ENCODE data around the gene KAT2B.

The KAT2B gene

GRCh38 chr3:20123131-20123652, 82.9 kb downstream of the KAT2B start:
- Histone ChIP-seq H4K91ac (ENCODE audit: low read length) (no peak overlapping the region), H3K18ac (ENCODE audit: low read depth in 1 of 2, low read length in 2 of 2) (no peak overlapping the region), H3K4me2 (ENCODE audit: low read length, poor library complexity, severe bottlenecking) (no peak overlapping the region), H2BK12ac (ENCODE audit: low read length in 2 of 2) (no peak overlapping the region), H3K79me1 (replicated peaks; ENCODE audit: low read length, poor library complexity, severe bottlenecking) (no peaks in the 10 kb centered on the region), H2BK120ac (ENCODE audit: low read depth, low read length) (no peak overlapping the region), H3K36me3 (ENCODE audit: control insufficient read depth in 1 of 2, insufficient read depth in 2 of 2, low read depth in 1 of 2, low read length in 2 of 2) (peaks cover 4 to 8% of the 10 kb centered on the region in 2 experiments), H3K23ac (ENCODE audit: low read length in 2 of 2) (no peak overlapping the region), H2AK5ac (ENCODE audit: low read length, severe bottlenecking) (no peak overlapping the region), H3K9ac (ENCODE audit: low read length) (no peak overlapping the region), H2AFZ (ENCODE audit: low read depth, low read length) (no peak overlapping the region), H3K9me3 (ENCODE audit: control insufficient read depth, low read length) (no peaks in the 10 kb centered on the region), H3K27ac (ENCODE audit: low read length, poor library complexity, severe bottlenecking) (no peak overlapping the region), H2BK15ac (ENCODE audit: low read depth, poor library complexity, severe bottlenecking) (no peak overlapping the region), H3K27me3 (ENCODE audit: control insufficient read depth in 1 of 2, insufficient read depth in 1 of 2, low read length in 2 of 2) (no peaks in the 10 kb centered on the region), H3K4me3 (ENCODE audit: insufficient read depth in 1 of 2, low read depth in 1 of 2, low read length in 2 of 2) (no peak overlapping the region), H2BK5ac (ENCODE audit: low read depth, low read length, poor library complexity, severe bottlenecking) (no peak overlapping the region), H4K8ac (ENCODE audit: low read length) (no peak overlapping the region), H3K14ac (ENCODE audit: low read length in 2 of 2) (no peak overlapping the region), H3K4me1 (ENCODE audit: control insufficient read depth, insufficient read depth, low read depth, low read length) (no peaks in the 10 kb centered on the region), H3K4ac (ENCODE audit: low read depth in 1 of 2, low read length in 2 of 2) (no peak overlapping the region)
- WGBS: 97% methylated on average over 1 of the region's 2 CpGs
- no peak for DNase-seq

- no peak overlapping the region for H3K9ac ChIP-seq (ENCODE audit: low read length)
- no peak overlapping the region for H3K4me2 ChIP-seq (ENCODE audit: low read length, poor library complexity, severe bottlenecking)
- H3K9me3 ChIP-seq (ENCODE audit: control insufficient read depth, low read length): no peaks in the 10 kb centered on the region
- no peak for DNase-seq
- H2BK5ac ChIP-seq (ENCODE audit: low read depth, low read length, poor library complexity, severe bottlenecking): no peak overlapping the region
- H3K23ac ChIP-seq (ENCODE audit: low read length in 2 of 2): no peak overlapping the region
- no peak overlapping the region for H3K27ac ChIP-seq (ENCODE audit: low read length, poor library complexity, severe bottlenecking)
- no peak overlapping the region for H2BK120ac ChIP-seq (ENCODE audit: low read depth, low read length)
- H3K79me1 ChIP-seq (replicated peaks; ENCODE audit: low read length, poor library complexity, severe bottlenecking): no peaks in the 10 kb centered on the region
- no peaks in the 10 kb centered on the region for H3K4me1 ChIP-seq (ENCODE audit: control insufficient read depth, insufficient read depth, low read depth, low read length)
- H3K18ac ChIP-seq (ENCODE audit: low read depth in 1 of 2, low read length in 2 of 2): no peak overlapping the region
- H3K27me3 ChIP-seq (ENCODE audit: control insufficient read depth in 1 of 2, insufficient read depth in 1 of 2, low read length in 2 of 2): no peaks in the 10 kb centered on the region
- 86% methylated on average over 1 of the region's 4 CpGs for WGBS
- no peak overlapping the region for H2AFZ ChIP-seq (ENCODE audit: low read depth, low read length)
- H2BK15ac ChIP-seq (ENCODE audit: low read depth, poor library complexity, severe bottlenecking): no peak overlapping the region
- no peak overlapping the region for H3K14ac ChIP-seq (ENCODE audit: low read length in 2 of 2)
- H3K4me3 ChIP-seq (ENCODE audit: insufficient read depth in 1 of 2, low read depth in 1 of 2, low read length in 2 of 2): no peak overlapping the region
- H4K8ac ChIP-seq (ENCODE audit: low read length): no peak overlapping the region
- no peak overlapping the region for H3K4ac ChIP-seq (ENCODE audit: low read depth in 1 of 2, low read length in 2 of 2)
- H2BK12ac ChIP-seq (ENCODE audit: low read length in 2 of 2): no peak overlapping the region
- H2AK5ac ChIP-seq (ENCODE audit: low read length, severe bottlenecking): no peak overlapping the region
- H4K91ac ChIP-seq (ENCODE audit: low read length): no peak overlapping the region
- H3K36me3 ChIP-seq (ENCODE audit: control insufficient read depth in 1 of 2, insufficient read depth in 2 of 2, low read depth in 1 of 2, low read length in 2 of 2): peaks cover 4 to 8% of the 10 kb centered on the region in 2 experiments
Observed at GRCh38 chr3:20125289-20125688, 85.0 kb downstream of the KAT2B start.

GRCh38 chr3:20125897-20126296, 85.7 kb downstream of the KAT2B start:
- no peak overlapping the region for H3K14ac ChIP-seq (ENCODE audit: low read length in 2 of 2)
- no peak overlapping the region for H2BK12ac ChIP-seq (ENCODE audit: low read length in 2 of 2)
- H2BK120ac ChIP-seq (ENCODE audit: low read depth, low read length): no peak overlapping the region
- H3K4ac ChIP-seq (ENCODE audit: low read depth in 1 of 2, low read length in 2 of 2): no peak overlapping the region
- no peak overlapping the region for H4K8ac ChIP-seq (ENCODE audit: low read length)
- no peak overlapping the region for H3K4me2 ChIP-seq (ENCODE audit: low read length, poor library complexity, severe bottlenecking)
- no peak overlapping the region for H2AFZ ChIP-seq (ENCODE audit: low read depth, low read length)
- no peaks in the 10 kb centered on the region for H3K4me1 ChIP-seq (ENCODE audit: control insufficient read depth, insufficient read depth, low read depth, low read length)
- H3K9me3 ChIP-seq (ENCODE audit: control insufficient read depth, low read length): no peaks in the 10 kb centered on the region
- DNase-seq: no peak
- no peak overlapping the region for H2BK15ac ChIP-seq (ENCODE audit: low read depth, poor library complexity, severe bottlenecking)
- H2BK5ac ChIP-seq (ENCODE audit: low read depth, low read length, poor library complexity, severe bottlenecking): no peak overlapping the region
- H3K18ac ChIP-seq (ENCODE audit: low read depth in 1 of 2, low read length in 2 of 2): no peak overlapping the region
- H3K4me3 ChIP-seq (ENCODE audit: insufficient read depth in 1 of 2, low read depth in 1 of 2, low read length in 2 of 2): no peak overlapping the region
- peaks cover 4 to 8% of the 10 kb centered on the region in 2 experiments for H3K36me3 ChIP-seq (ENCODE audit: control insufficient read depth in 1 of 2, insufficient read depth in 2 of 2, low read depth in 1 of 2, low read length in 2 of 2)
- no peak overlapping the region for H3K27ac ChIP-seq (ENCODE audit: low read length, poor library complexity, severe bottlenecking)
- H2AK5ac ChIP-seq (ENCODE audit: low read length, severe bottlenecking): no peak overlapping the region
- 91% methylated on average over 7 of the region's 10 CpGs for WGBS
- H3K23ac ChIP-seq (ENCODE audit: low read length in 2 of 2): no peak overlapping the region
- no peaks in the 10 kb centered on the region for H3K79me1 ChIP-seq (replicated peaks; ENCODE audit: low read length, poor library complexity, severe bottlenecking)
- H3K9ac ChIP-seq (ENCODE audit: low read length): no peak overlapping the region
- H3K27me3 ChIP-seq (ENCODE audit: control insufficient read depth in 1 of 2, insufficient read depth in 1 of 2, low read length in 2 of 2): no peaks in the 10 kb centered on the region
- H4K91ac ChIP-seq (ENCODE audit: low read length): no peak overlapping the region

GRCh38 chr3:20128358-20128757, 88.1 kb downstream of the KAT2B start:
- H2BK120ac ChIP-seq (ENCODE audit: low read depth, low read length): no peak overlapping the region
- H3K79me1 ChIP-seq (replicated peaks; ENCODE audit: low read length, poor library complexity, severe bottlenecking): no peaks in the 10 kb centered on the region
- H3K18ac ChIP-seq (ENCODE audit: low read depth in 1 of 2, low read length in 2 of 2): no peak overlapping the region
- H3K4me2 ChIP-seq (ENCODE audit: low read length, poor library complexity, severe bottlenecking): no peak overlapping the region
- H2BK5ac ChIP-seq (ENCODE audit: low read depth, low read length, poor library complexity, severe bottlenecking): no peak overlapping the region
- no peaks in the 10 kb centered on the region for H3K9me3 ChIP-seq (ENCODE audit: control insufficient read depth, low read length)
- no peak overlapping the region for H2BK15ac ChIP-seq (ENCODE audit: low read depth, poor library complexity, severe bottlenecking)
- no peak overlapping the region for H3K9ac ChIP-seq (ENCODE audit: low read length)
- DNase-seq: no peak
- no peak overlapping the region for H3K14ac ChIP-seq (ENCODE audit: low read length in 2 of 2)
- H4K91ac ChIP-seq (ENCODE audit: low read length): no peak overlapping the region
- H2AK5ac ChIP-seq (ENCODE audit: low read length, severe bottlenecking): no peak overlapping the region
- no peak overlapping the region for H3K27ac ChIP-seq (ENCODE audit: low read length, poor library complexity, severe bottlenecking)
- H3K4me1 ChIP-seq (ENCODE audit: control insufficient read depth, insufficient read depth, low read depth, low read length): no peaks in the 10 kb centered on the region
- 100% methylated on average over 2 of the region's 2 CpGs for WGBS
- H3K4me3 ChIP-seq (ENCODE audit: insufficient read depth in 1 of 2, low read depth in 1 of 2, low read length in 2 of 2): no peak overlapping the region
- H3K27me3 ChIP-seq (ENCODE audit: control insufficient read depth in 1 of 2, insufficient read depth in 1 of 2, low read length in 2 of 2): no peaks in the 10 kb centered on the region
- H3K4ac ChIP-seq (ENCODE audit: low read depth in 1 of 2, low read length in 2 of 2): no peak overlapping the region
- H2AFZ ChIP-seq (ENCODE audit: low read depth, low read length): no peak overlapping the region
- no peak overlapping the region for H4K8ac ChIP-seq (ENCODE audit: low read length)
- H3K23ac ChIP-seq (ENCODE audit: low read length in 2 of 2): no peak overlapping the region
- H3K36me3 ChIP-seq (ENCODE audit: control insufficient read depth in 1 of 2, insufficient read depth in 2 of 2, low read depth in 1 of 2, low read length in 2 of 2): peaks cover 4 to 5% of the 10 kb centered on the region in 2 experiments
- H2BK12ac ChIP-seq (ENCODE audit: low read length in 2 of 2): no peak overlapping the region
